ENCODE data around the gene EPB41L4A. TPM values are rescaled to one million over a fixed set of nuclear protein-coding genes. Genes with fewer than 3 reads are reported as not detected.

EPB41L4A gene
- total RNA-seq, 1 donor from 2014 or later, result 11.1 TPM

- no peak for FAIRE-seq
- H3K79me2 ChIP-seq (ENCODE audit: insufficient read depth, low read length), result no peaks in the 10 kb centered on the region
- no peaks in the 10 kb centered on the region for H3K36me3 ChIP-seq (ENCODE audit: insufficient read depth, low read length)
- Mint-ChIP-seq H3K36me3 (ENCODE audit: low read depth, unreplicated experiment) (no peaks in the 10 kb centered on the region), H3K4me3 (ENCODE audit: unreplicated experiment) (no peak overlapping the region), H3K9me3 (ENCODE audit: unreplicated experiment) (peaks cover 6% of the 10 kb centered on the region), H3K27me3 (ENCODE audit: low read depth, unreplicated experiment) (no peaks in the 10 kb centered on the region), H3K4me1 (ENCODE audit: low read depth, unreplicated experiment) (peaks cover 1% of the 10 kb centered on the region), H3K27ac (ENCODE audit: unreplicated experiment) (no peak overlapping the region)
- DNase-seq (ENCODE audit: low read depth), result peak; percentile 18
- no peaks in the 10 kb centered on the region for H3K27me3 ChIP-seq (ENCODE audit: insufficient read depth, low read length)
- peaks cover 4% of the 10 kb centered on the region for H3K9me3 ChIP-seq (ENCODE audit: insufficient read depth, low read depth, low read length)
- H3K4me3 ChIP-seq (ENCODE audit: insufficient read depth, low read depth, low read length), result no peak overlapping the region
- H3K27ac ChIP-seq (ENCODE audit: low read depth, low read length), result no peak overlapping the region
- H3K9ac ChIP-seq (ENCODE audit: low read length), result no peak overlapping the region
- H2AFZ ChIP-seq (ENCODE audit: low read depth, low read length), result no peak overlapping the region
- no peak overlapping the region for H3K4me2 ChIP-seq (ENCODE audit: low read length)
- no peak for TF ChIP-seq EZH2 (IDR thresholded peaks at IDR 0.05; ENCODE audit: insufficient read depth, low read length)
- TF ChIP-seq, protein P1, sequence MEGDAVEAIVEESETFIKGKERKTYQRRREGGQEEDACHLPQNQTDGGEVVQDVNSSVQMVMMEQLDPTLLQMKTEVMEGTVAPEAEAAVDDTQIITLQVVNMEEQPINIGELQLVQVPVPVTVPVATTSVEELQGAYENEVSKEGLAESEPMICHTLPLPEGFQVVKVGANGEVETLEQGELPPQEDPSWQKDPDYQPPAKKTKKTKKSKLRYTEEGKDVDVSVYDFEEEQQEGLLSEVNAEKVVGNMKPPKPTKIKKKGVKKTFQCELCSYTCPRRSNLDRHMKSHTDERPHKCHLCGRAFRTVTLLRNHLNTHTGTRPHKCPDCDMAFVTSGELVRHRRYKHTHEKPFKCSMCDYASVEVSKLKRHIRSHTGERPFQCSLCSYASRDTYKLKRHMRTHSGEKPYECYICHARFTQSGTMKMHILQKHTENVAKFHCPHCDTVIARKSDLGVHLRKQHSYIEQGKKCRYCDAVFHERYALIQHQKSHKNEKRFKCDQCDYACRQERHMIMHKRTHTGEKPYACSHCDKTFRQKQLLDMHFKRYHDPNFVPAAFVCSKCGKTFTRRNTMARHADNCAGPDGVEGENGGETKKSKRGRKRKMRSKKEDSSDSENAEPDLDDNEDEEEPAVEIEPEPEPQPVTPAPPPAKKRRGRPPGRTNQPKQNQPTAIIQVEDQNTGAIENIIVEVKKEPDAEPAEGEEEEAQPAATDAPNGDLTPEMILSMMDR (IDR thresholded peaks at IDR 0.05; ENCODE audit: insufficient read depth, low read depth, low read length), result no peak
- H3K4me1 ChIP-seq (ENCODE audit: insufficient read depth, low read length), result no peaks in the 10 kb centered on the region
- no peaks in the 10 kb centered on the region for H4K20me1 ChIP-seq (ENCODE audit: insufficient read depth, low read length)
These were observed 299.6 kb downstream of the EPB41L4A start for GRCh38 chr5:112119508-112119907.

DNA sequence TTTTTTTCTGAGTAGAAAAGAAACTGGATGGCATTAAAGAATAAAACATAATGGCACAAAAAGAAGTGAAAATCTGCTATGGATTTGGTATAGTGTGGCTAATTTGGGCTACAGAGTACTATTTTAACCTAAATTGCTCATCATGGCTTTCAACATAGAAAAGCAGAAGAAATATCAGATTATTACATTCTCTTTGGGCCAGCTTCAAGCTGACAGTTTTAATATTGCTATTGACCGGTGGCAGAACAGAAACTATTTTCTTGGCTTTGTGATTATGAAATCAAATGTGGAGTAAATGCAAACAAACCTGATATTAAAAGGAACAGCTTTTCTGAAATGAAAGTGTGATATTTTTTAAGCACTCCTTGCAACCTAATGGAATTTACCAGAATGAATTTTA lies 301.5 kb downstream of the EPB41L4A start:
- no peak overlapping the region for H3K27ac Mint-ChIP-seq (ENCODE audit: unreplicated experiment)
- TF ChIP-seq, protein P1 (IDR thresholded peaks at IDR 0.05; ENCODE audit: insufficient read depth, low read depth, low read length), result no peak
- TF ChIP-seq EZH2 (IDR thresholded peaks at IDR 0.05; ENCODE audit: insufficient read depth, low read length), result no peak
- DNase-seq (ENCODE audit: low read depth), result no peak

DNA sequence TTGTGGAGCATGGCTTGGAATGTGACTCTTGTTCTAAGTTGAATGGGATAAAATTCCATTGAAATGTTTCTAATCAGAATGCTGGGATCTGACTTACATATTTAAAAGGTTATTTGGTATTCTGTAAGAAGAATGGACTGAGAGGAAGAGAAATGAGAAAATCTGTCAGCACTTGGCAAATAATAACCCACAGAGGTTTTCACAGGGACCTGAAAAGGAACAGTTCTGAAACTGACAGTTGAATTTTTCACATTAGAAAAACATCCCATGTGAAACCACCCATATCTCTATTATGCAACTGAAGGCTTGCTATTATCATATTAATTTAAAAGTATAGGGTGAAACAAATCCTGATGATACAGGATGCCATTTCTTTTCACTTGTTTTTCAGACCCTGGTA lies 302.7 kb downstream of the EPB41L4A start:
- Histone ChIP-seq H3K36me3 (ENCODE audit: insufficient read depth, low read length) (no peaks in the 10 kb centered on the region), H3K27me3 (ENCODE audit: insufficient read depth, low read length) (no peaks in the 10 kb centered on the region), H3K27ac (ENCODE audit: low read depth, low read length) (no peak overlapping the region), H3K4me1 (ENCODE audit: insufficient read depth, low read length) (no peaks in the 10 kb centered on the region), H3K9ac (ENCODE audit: low read length) (no peak overlapping the region), H3K4me3 (ENCODE audit: insufficient read depth, low read depth, low read length) (no peak overlapping the region), H3K79me2 (ENCODE audit: insufficient read depth, low read length) (no peaks in the 10 kb centered on the region), H3K4me2 (ENCODE audit: low read length) (no peak overlapping the region), H3K9me3 (ENCODE audit: insufficient read depth, low read depth, low read length) (peaks cover 4% of the 10 kb centered on the region), H4K20me1 (ENCODE audit: insufficient read depth, low read length) (no peaks in the 10 kb centered on the region), H2AFZ (ENCODE audit: low read depth, low read length) (no peak overlapping the region)
- no peaks in the 10 kb centered on the region for H3K27me3 Mint-ChIP-seq (ENCODE audit: low read depth, unreplicated experiment)
- TF ChIP-seq, protein P1 (IDR thresholded peaks at IDR 0.05; ENCODE audit: insufficient read depth, low read depth, low read length), result no peak
- no peak for TF ChIP-seq EZH2 (IDR thresholded peaks at IDR 0.05; ENCODE audit: insufficient read depth, low read length)
- no peak overlapping the region for H3K27ac Mint-ChIP-seq (ENCODE audit: unreplicated experiment)
- no peaks in the 10 kb centered on the region for H3K36me3 Mint-ChIP-seq (ENCODE audit: low read depth, unreplicated experiment)
- H3K4me3 Mint-ChIP-seq (ENCODE audit: unreplicated experiment), result no peak overlapping the region
- DNase-seq (ENCODE audit: low read depth), result peak; percentile 11
- FAIRE-seq, result no peak
- peaks cover 6% of the 10 kb centered on the region for H3K9me3 Mint-ChIP-seq (ENCODE audit: unreplicated experiment)
- peaks cover 1% of the 10 kb centered on the region for H3K4me1 Mint-ChIP-seq (ENCODE audit: low read depth, unreplicated experiment)

More for the DNA sequence above, 301.5 kb downstream of the EPB41L4A start:
- no peaks in the 10 kb centered on the region for H3K4me1 ChIP-seq (ENCODE audit: insufficient read depth, low read length)
- no peak overlapping the region for H3K4me2 ChIP-seq (ENCODE audit: low read length)
- peaks cover 1% of the 10 kb centered on the region for H3K4me1 Mint-ChIP-seq (ENCODE audit: low read depth, unreplicated experiment)
- peaks cover 6% of the 10 kb centered on the region for H3K9me3 Mint-ChIP-seq (ENCODE audit: unreplicated experiment)
- H4K20me1 ChIP-seq (ENCODE audit: insufficient read depth, low read length), result no peaks in the 10 kb centered on the region
- no peak overlapping the region for H3K27ac ChIP-seq (ENCODE audit: low read depth, low read length)
- no peak overlapping the region for H3K9ac ChIP-seq (ENCODE audit: low read length)
- H3K27me3 Mint-ChIP-seq (ENCODE audit: low read depth, unreplicated experiment), result no peaks in the 10 kb centered on the region
- H3K79me2 ChIP-seq (ENCODE audit: insufficient read depth, low read length), result no peaks in the 10 kb centered on the region
- H3K36me3 ChIP-seq (ENCODE audit: insufficient read depth, low read length), result no peaks in the 10 kb centered on the region
- H3K9me3 ChIP-seq (ENCODE audit: insufficient read depth, low read depth, low read length), result peaks cover 4% of the 10 kb centered on the region
- H3K4me3 Mint-ChIP-seq (ENCODE audit: unreplicated experiment), result no peak overlapping the region
- no peak for FAIRE-seq
- H3K4me3 ChIP-seq (ENCODE audit: insufficient read depth, low read depth, low read length), result no peak overlapping the region
- H3K36me3 Mint-ChIP-seq (ENCODE audit: low read depth, unreplicated experiment), result no peaks in the 10 kb centered on the region
- no peaks in the 10 kb centered on the region for H3K27me3 ChIP-seq (ENCODE audit: insufficient read depth, low read length)
- H2AFZ ChIP-seq (ENCODE audit: low read depth, low read length), result no peak overlapping the region
